GM23338 (cell line): ENCODE data around the gene ANOS1. TPM values are rescaled to one million over a fixed set of nuclear protein-coding genes. Genes with fewer than 3 reads are reported as not detected.
A peak's percentile ranks its signal among the peaks of the same experiment; 100 is the strongest.

Source experiments
- ATAC-seq: fragments of 200-7000 bp; cut with Tn5 transposase; 3 replicates; pipeline ENCODE4 v1.9.1; 2020
- DNase-seq: peaks from one replicate; pipeline ENCODE4 v3.0.0-alpha.2; 2015; ENCODE audit warnings: low spot score
- H2AFZ ChIP-seq: fragments of 200-600 bp; sonication (generic); 2 replicates; pipeline ENCODE4 v1.8.0; 2016; ENCODE audit warnings: antibody characterized with exemption, mild to moderate bottlenecking, moderate library complexity
- H3F3A ChIP-seq: fragments of 200-600 bp; sonication (generic); replicated peaks from 2 replicates; pipeline ENCODE4 v1.8.0; 2017; ENCODE audit warnings: antibody characterized with exemption, mixed run types, low read depth
- H3K27ac ChIP-seq: fragments of 200-600 bp; sonication (generic); 2 replicates; pipeline ENCODE4 v1.6.1; 2016; ENCODE audit warnings: low read depth
- H3K27me3 ChIP-seq: fragments of 200-600 bp; sonication (generic); 2 replicates; pipeline ENCODE4 v1.8.0; 2016; ENCODE audit warnings: mild to moderate bottlenecking, mixed run types, moderate library complexity; ENCODE audit not compliant: insufficient read depth
- H3K36me3 ChIP-seq: fragments of 200-600 bp; sonication (generic); 2 replicates; pipeline ENCODE4 v1.8.0; 2016; ENCODE audit warnings: mild to moderate bottlenecking; ENCODE audit not compliant: insufficient read depth
- H3K4me1 ChIP-seq: fragments of 200-600 bp; sonication (generic); 2 replicates; pipeline ENCODE4 v1.8.0; 2016; ENCODE audit warnings: mild to moderate bottlenecking, moderate library complexity; ENCODE audit not compliant: insufficient read depth
- H3K4me2 ChIP-seq: fragments of 200-600 bp; sonication (generic); 2 replicates; pipeline ENCODE4 v1.7.1; 2017; ENCODE audit warnings: mixed run types
- H3K4me3 ChIP-seq: fragments of 200-600 bp; sonication (generic); 2 replicates; pipeline ENCODE4 v1.6.1; 2016; ENCODE audit warnings: mixed run types
- H3K79me2 ChIP-seq: fragments of 200-600 bp; sonication (generic); replicated peaks from 2 replicates; pipeline ENCODE4 v1.8.0; 2017; ENCODE audit warnings: mild to moderate bottlenecking; ENCODE audit not compliant: insufficient read depth
- H3K9me2 ChIP-seq: fragments of 200-600 bp; sonication (generic); 2 replicates; pipeline ENCODE4 v1.8.0; 2017; ENCODE audit not compliant: insufficient read depth
- H4K20me1 ChIP-seq: fragments of 200-600 bp; sonication (generic); replicated peaks from 2 replicates; pipeline ENCODE4 v1.8.0; 2017; ENCODE audit warnings: mild to moderate bottlenecking; ENCODE audit not compliant: insufficient read depth
- H3K27ac Mint-ChIP-seq: 2 replicates; pipeline ENCODE4 v1.8.0; 2020; ENCODE audit warnings: inconsistent platforms, mild to moderate bottlenecking, moderate library complexity, mixed read lengths
- H3K27me3 Mint-ChIP-seq: 3 replicates; pipeline ENCODE4 v1.8.0; 2022; ENCODE audit warnings: low read depth, mild to moderate bottlenecking, moderate library complexity, mixed read lengths, inconsistent platforms; ENCODE audit not compliant: insufficient read depth, poor library complexity
- H3K36me3 Mint-ChIP-seq: 3 replicates; pipeline ENCODE4 v1.8.0; 2021; ENCODE audit warnings: low read depth, mild to moderate bottlenecking, inconsistent platforms, moderate library complexity, mixed read lengths
- H3K4me1 Mint-ChIP-seq: 3 replicates; pipeline ENCODE4 v1.8.0; 2020; ENCODE audit warnings: mild to moderate bottlenecking, inconsistent platforms, mixed read lengths
- H3K4me3 Mint-ChIP-seq: 3 replicates; pipeline ENCODE4 v1.8.0; 2021; ENCODE audit warnings: moderate library complexity, mild to moderate bottlenecking, inconsistent platforms, mixed read lengths
- H3K9me3 Mint-ChIP-seq: 3 replicates; pipeline ENCODE4 v1.8.0; 2020; ENCODE audit warnings: moderate library complexity, mild to moderate bottlenecking, inconsistent platforms, mixed read lengths
- CREB1 ChIP-seq: fragments of 250-450 bp; sonication (Bioruptor Pico); IDR thresholded peaks from 2 replicates; pipeline ENCODE4 v1.5.0; 2020; ENCODE audit warnings: low read depth, mild to moderate bottlenecking, moderate library complexity
- CTCF ChIP-seq, 2 experiments: fragments of 200-600 bp in 1 of 2; sonication (generic) in 1 of 2; conservative IDR thresholded peaks; 2 replicates each; pipeline versions ENCODE4 v1.5.1 to v1.6.1; 2016 to 2017; ENCODE audit warnings: antibody characterized with exemption in 2 of 2, low read depth in 2 of 2, mild to moderate bottlenecking in 2 of 2, moderate library complexity in 1 of 2
- ETS1 ChIP-seq: IDR thresholded peaks from 2 replicates; pipeline ENCODE4 v1.6.1; 2016; ENCODE audit warnings: antibody characterized with exemption
- EZH2 ChIP-seq: fragments of 200-600 bp; sonication (generic); IDR thresholded peaks from one replicate; pipeline ENCODE4 v1.8.0; 2017; ENCODE audit warnings: antibody characterized with exemption, mild to moderate bottlenecking, low read depth; ENCODE audit not compliant: unreplicated experiment
- POLR2AphosphoS5 ChIP-seq: IDR thresholded peaks from 2 replicates; pipeline ENCODE4 v1.6.1; 2016; ENCODE audit warnings: antibody characterized with exemption, low read depth
- REST ChIP-seq: IDR thresholded peaks from one replicate; pipeline ENCODE4 v1.6.1; 2018; ENCODE audit warnings: antibody characterized with exemption; ENCODE audit not compliant: unreplicated experiment
- ZNF331 ChIP-seq: fragments of 250-450 bp; sonication (Bioruptor Pico); IDR thresholded peaks from 2 replicates; pipeline ENCODE4 v1.5.0; 2020; ENCODE audit warnings: low read depth, mild to moderate bottlenecking, moderate library complexity
- ZNF462 ChIP-seq: fragments of 250-450 bp; sonication (Bioruptor Pico); IDR thresholded peaks from 2 replicates; pipeline ENCODE4 v1.5.0; 2020; ENCODE audit warnings: mild to moderate bottlenecking, moderate library complexity
- polyA plus RNA-seq: library from polyadenylated mRNA; unstranded; fragments of >200 nt; fragmentation: Nextera tagmentation; extraction: Ambion mirVana; gene quantifications from 2 replicates; pipeline ENCODE4 v1.2.1, GENCODE V29; 2016
- total RNA-seq: library from RNA; depleted of rRNA; stranded (reverse); fragments of >200 nt; shearing (Covaris generic); gene quantifications from 2 replicates; pipeline ENCODE4 v1.2.3, GENCODE V29; 2014

The ANOS1 gene
- total and polyA plus RNA-seq, 2 experiments from 2014 or later = 21.8 to 68.5 TPM

- peak overlapping the region; percentile 89; the same call in 1 of the 2 replicates for H3K27ac Mint-ChIP-seq
- peaks cover 62% of the 10 kb centered on the region for H3K4me1 Mint-ChIP-seq
- H3K27me3 ChIP-seq = no peaks in the 10 kb centered on the region
- DNase-seq = no peak
- H3K36me3 Mint-ChIP-seq = peaks cover 11% of the 10 kb centered on the region; the same call in 2 of the 3 replicates
- H3K4me3 Mint-ChIP-seq = no peak overlapping the region
- peaks cover 14% of the 10 kb centered on the region for H3K4me1 ChIP-seq
- no peaks in the 10 kb centered on the region for H4K20me1 ChIP-seq
- H3K4me3 ChIP-seq = no peak overlapping the region
- H2AFZ ChIP-seq = no peak overlapping the region
- no peaks in the 10 kb centered on the region for H3F3A ChIP-seq
- H3K9me3 Mint-ChIP-seq = no peaks in the 10 kb centered on the region; the same call in 2 of the 3 replicates
- no peak for TF ChIP-seq ZNF331 (CRISPR knock-in tag)
- 0 out of 4 replicates have a peak, but pooled peaks of 1 of the 2 experiments have one; percentile 12 for TF ChIP-seq CTCF (conservative IDR thresholded peaks at IDR 0.05; ENCODE audit: low read depth in 2 of 2)
- no peak for TF ChIP-seq POLR2AphosphoS5
- no peak overlapping the region for H3K27ac ChIP-seq
- peaks cover 76% of the 10 kb centered on the region for H3K79me2 ChIP-seq
- H3K9me2 ChIP-seq = no peaks in the 10 kb centered on the region
- H3K36me3 ChIP-seq = no peaks in the 10 kb centered on the region
- ATAC-seq = peak; percentile 50
- H3K27me3 Mint-ChIP-seq = peaks cover 12% of the 10 kb centered on the region
- no peak overlapping the region for H3K4me2 ChIP-seq
Observed at GRCh38 chrX:8672176-8672575, 59.8 kb downstream of the ANOS1 start.

GRCh38 chrX:8668813-8669212 lies 63.1 kb downstream of the ANOS1 start:
- Histone ChIP-seq H3K27me3 (no peaks in the 10 kb centered on the region), H3K9me2 (no peaks in the 10 kb centered on the region), H3F3A (no peaks in the 10 kb centered on the region), H2AFZ (no peak overlapping the region), H3K27ac (no peak overlapping the region), H3K4me2 (no peak overlapping the region), H4K20me1 (no peaks in the 10 kb centered on the region), H3K4me1 (peaks cover 10% of the 10 kb centered on the region), H3K36me3 (no peaks in the 10 kb centered on the region), H3K4me3 (no peak overlapping the region), H3K79me2 (peaks cover 78% of the 10 kb centered on the region)
- ATAC-seq (0 out of 3 replicates have a peak, but pooled peaks have one; percentile 29), DNase-seq (peak; percentile 21)
- H3K9me3 Mint-ChIP-seq = no peaks in the 10 kb centered on the region; the same call in 2 of the 3 replicates
- H3K27ac Mint-ChIP-seq = peak overlapping the region; percentile 16
- H3K4me3 Mint-ChIP-seq = no peak overlapping the region
- H3K27me3 Mint-ChIP-seq = peaks cover 8% of the 10 kb centered on the region
- H3K36me3 Mint-ChIP-seq = peaks cover 19% of the 10 kb centered on the region; the same call in 2 of the 3 replicates
- peaks cover 55% of the 10 kb centered on the region for H3K4me1 Mint-ChIP-seq
- TF ChIP-seq ZNF331 (CRISPR knock-in tag) (no peak), POLR2AphosphoS5 (no peak), ETS1 (no peak), CREB1 (no peak), EZH2 (no peak), REST (no peak), ZNF462 (CRISPR knock-in tag) (no peak)
